A549 (cell line): ENCODE measurements around the gene LRRC4C. TPM values are rescaled to one million over a fixed set of nuclear protein-coding genes. Genes with fewer than 3 reads are reported as not detected.

Experiments
- ATAC-seq, 2 experiments: fragments of 200-7000 bp in 1 of 2; fragments of >200 bp in 1 of 2; cut with Nextera tagmentation in 1 of 2; cut with Tn5 transposase in 1 of 2; 3 replicates each; pipeline versions ENCODE4 v1.8.0 to v1.9.1; 2018 to 2020; ENCODE audit warnings: mild to moderate bottlenecking in 1 of 2, moderate library complexity in 1 of 2
- CTCF ChIA-PET: fragments of 300-600 bp; sonication (Branson Sonifier 250); formaldehyde crosslinking; extraction: SDS; loops from one replicate; lab custom pipeline; 2021; ENCODE audit warnings: antibody characterized with exemption, inconsistent platforms; lab: Yijun Ruan, JAX
- POLR2A ChIA-PET: fragments of 350-600 bp; formaldehyde crosslinking; extraction: SDS; loops from one replicate; lab custom pipeline; 2021; ENCODE audit warnings: antibody characterized with exemption, inconsistent platforms; lab: Yijun Ruan, JAX
- DNase-seq, 2 experiments: peaks; one replicate each; pipeline versions ENCODE4 v3.0.0 to v3.0.0-alpha.2; 2011 to 2016; ENCODE audit warnings: low read depth in 1 of 2, low spot score in 1 of 2
- FAIRE-seq: peaks from 2 replicates; lab custom pipeline; 2011; peaks lifted over from hg19 to GRCh38; lab: Jason Lieb, UNC
- H3K27ac ChIP-seq, 2 experiments: fragments of >200 bp; sonication (Bioruptor Twin); formaldehyde crosslinking; 3 replicates each; pipeline ENCODE4 v1.5.1; 2016 to 2017
- H3K4me1 ChIP-seq: fragments of >200 bp; sonication (Bioruptor Twin); formaldehyde crosslinking; 3 replicates; pipeline ENCODE4 v1.6.1; 2016
- H3K4me2 ChIP-seq: fragments of >200 bp; sonication (Bioruptor Twin); formaldehyde crosslinking; 3 replicates; pipeline ENCODE4 v1.6.1; 2016
- H3K4me3 ChIP-seq: fragments of >200 bp; sonication (Bioruptor Twin); formaldehyde crosslinking; 3 replicates; pipeline ENCODE4 v1.5.1; 2016
- H3K9me3 ChIP-seq: fragments of >200 bp; sonication (Bioruptor Twin); formaldehyde crosslinking; 3 replicates; pipeline ENCODE4 v1.6.1; 2016
- CHD2 ChIP-seq: fragments of 150-350 bp; IDR thresholded peaks from 2 replicates; pipeline ENCODE4 v1.6.1; 2014; ENCODE audit warnings: low read length; ENCODE audit not compliant: partially characterized antibody
- CHD4 ChIP-seq: fragments of 200-600 bp; sonication (generic); IDR thresholded peaks from 2 replicates; pipeline ENCODE4 v1.6.1; 2016; ENCODE audit warnings: antibody characterized with exemption, mild to moderate bottlenecking, borderline replicate concordance
- EHMT2 ChIP-seq: fragments of 200-600 bp; sonication (generic); IDR thresholded peaks from 2 replicates; pipeline ENCODE4 v1.6.1; 2016; ENCODE audit warnings: antibody characterized with exemption, low read depth, mild to moderate bottlenecking, moderate library complexity
- ESRRA ChIP-seq: fragments of 150-350 bp; IDR thresholded peaks from 2 replicates; pipeline ENCODE4 v1.6.1; 2014; ENCODE audit warnings: mild to moderate bottlenecking, low read length, borderline replicate concordance
- HDAC2 ChIP-seq: fragments of 200-600 bp; sonication (generic); IDR thresholded peaks from 2 replicates; pipeline ENCODE4 v1.6.1; 2016
- HOXA7 ChIP-seq: fragments of 250-450 bp; sonication (Bioruptor Pico); IDR thresholded peaks from 2 replicates; pipeline ENCODE4 v1.5.0; 2020; ENCODE audit warnings: mild to moderate bottlenecking, moderate library complexity
- HOXB13 ChIP-seq: fragments of 250-450 bp; sonication (Bioruptor Pico); IDR thresholded peaks from 2 replicates; pipeline ENCODE4 v1.5.0; 2020; ENCODE audit warnings: low read depth, mild to moderate bottlenecking, moderate library complexity
- JUNB ChIP-seq: fragments of >200 bp; sonication (Bioruptor Twin); formaldehyde crosslinking; IDR thresholded peaks from 2 replicates; pipeline ENCODE4 v1.6.1; 2016
- KDM5A ChIP-seq: fragments of 200-600 bp; sonication (generic); IDR thresholded peaks from 2 replicates; pipeline ENCODE4 v1.6.1; 2016; ENCODE audit warnings: antibody characterized with exemption, mild to moderate bottlenecking
- MAZ ChIP-seq: fragments of 150-350 bp; IDR thresholded peaks from 2 replicates; pipeline ENCODE4 v1.6.1; 2014; ENCODE audit warnings: antibody characterized with exemption, low read depth, low read length, borderline replicate concordance
- MYC ChIP-seq: IDR thresholded peaks from 2 replicates; pipeline ENCODE4 v1.6.1; 2012; ENCODE audit warnings: mild to moderate bottlenecking, inconsistent platforms, low read length, improper control_type of control experiment, borderline replicate concordance
- NFE2L2 ChIP-seq: fragments of 150-350 bp; conservative IDR thresholded peaks from 2 replicates; pipeline ENCODE4 v1.6.1; 2014; ENCODE audit warnings: low read length
- POLR2A ChIP-seq: IDR thresholded peaks from 2 replicates; pipeline ENCODE4 v1.6.1; 2012; ENCODE audit warnings: mild to moderate bottlenecking, low read length
- POLR2AphosphoS2 ChIP-seq: conservative IDR thresholded peaks from 2 replicates; pipeline ENCODE4 v1.6.1; 2012; ENCODE audit warnings: low read length, improper control_type of control experiment, inconsistent platforms
- RAD21 ChIP-seq, 2 experiments: fragments of >200 bp in 1 of 2; sonication (Bioruptor Twin) in 1 of 2; formaldehyde crosslinking in 1 of 2; IDR thresholded peaks in 1 of 2; conservative IDR thresholded peaks in 1 of 2; 2 replicates in 1 of 2; 3 replicates in 1 of 2; pipeline ENCODE4 v1.6.1; 2012 to 2018; ENCODE audit warnings: inconsistent platforms in 1 of 2
- RCOR1 ChIP-seq: fragments of 150-350 bp; IDR thresholded peaks from 2 replicates; pipeline ENCODE4 v1.6.1; 2014; ENCODE audit warnings: antibody characterized with exemption, low read length, low read depth
- RFX5 ChIP-seq: fragments of 450-650 bp; IDR thresholded peaks from 2 replicates; pipeline ENCODE4 v1.7.1; 2014; ENCODE audit warnings: antibody characterized with exemption, mild to moderate bottlenecking, moderate library complexity
- SREBF2 ChIP-seq: fragments of 450-650 bp; IDR thresholded peaks from 2 replicates; pipeline ENCODE4 v1.6.1; 2014; ENCODE audit warnings: mild to moderate bottlenecking, moderate library complexity
- ZC3H11A ChIP-seq: fragments of 450-650 bp; IDR thresholded peaks from 2 replicates; pipeline ENCODE4 v1.6.1; 2014; ENCODE audit warnings: antibody characterized with exemption, mild to moderate bottlenecking
- ZSCAN20 ChIP-seq: fragments of 250-450 bp; sonication (Bioruptor Pico); IDR thresholded peaks from 2 replicates; pipeline ENCODE4 v1.8.0; 2022; ENCODE audit warnings: mild to moderate bottlenecking, moderate library complexity
- WGBS: methylation state at CpG from one replicate; pipeline ENCODE4 v1.1.6; 2017; ENCODE audit errors: missing lambda C conversion rate; 5-methylcytosine and 5-hydroxymethylcytosine counted together
- polyA plus RNA-seq, 4 experiments: library from polyadenylated mRNA; depleted of rRNA in 3 of 4; stranded (reverse); fragments of >200 nt; fragmentation: RNase III in 1 of 4; extraction: RNeasy Plus Mini Kit Qiagen cat#74134 plus additional on column Dnase treatment in 1 of 4; gene quantifications; 2 replicates in 3 of 4; 3 replicates in 1 of 4; pipeline ENCODE4 v1.2.3, GENCODE V29; 2011 to 2017
- TF ChIP-seq, protein P1 (sequence below): fragments of 250-450 bp; sonication (Bioruptor Pico); IDR thresholded peaks from 2 replicates; pipeline ENCODE4 v1.5.0; 2020; ENCODE audit warnings: low read depth, mild to moderate bottlenecking, moderate library complexity
- TF ChIP-seq, protein P2 (sequence below): fragments of >200 bp; sonication (Bioruptor Twin); formaldehyde crosslinking; IDR thresholded peaks from 3 replicates; pipeline ENCODE4 v1.6.1; 2016
- TF ChIP-seq, protein P3 (sequence below): fragments of 250-450 bp; sonication (Bioruptor Pico); IDR thresholded peaks from 2 replicates; pipeline ENCODE4 v1.5.0; 2021; ENCODE audit warnings: mild to moderate bottlenecking, moderate library complexity, borderline replicate concordance
- TF ChIP-seq, protein P4 (sequence below): IDR thresholded peaks from 2 replicates; pipeline ENCODE4 v1.6.1; 2012; ENCODE audit warnings: low read depth, borderline replicate concordance
- TF ChIP-seq, protein P5 (sequence below): IDR thresholded peaks from 2 replicates; pipeline ENCODE4 v1.6.1; 2012
- TF ChIP-seq, protein P6 (sequence below): fragments of >200 bp; sonication (Bioruptor Twin); formaldehyde crosslinking; IDR thresholded peaks from 2 replicates; pipeline ENCODE4 v1.6.1; 2016

The LRRC4C gene
- polyA plus RNA-seq, 2 of the 4 experiments (the other 2 are of a cell fraction) = not detected

DNA sequence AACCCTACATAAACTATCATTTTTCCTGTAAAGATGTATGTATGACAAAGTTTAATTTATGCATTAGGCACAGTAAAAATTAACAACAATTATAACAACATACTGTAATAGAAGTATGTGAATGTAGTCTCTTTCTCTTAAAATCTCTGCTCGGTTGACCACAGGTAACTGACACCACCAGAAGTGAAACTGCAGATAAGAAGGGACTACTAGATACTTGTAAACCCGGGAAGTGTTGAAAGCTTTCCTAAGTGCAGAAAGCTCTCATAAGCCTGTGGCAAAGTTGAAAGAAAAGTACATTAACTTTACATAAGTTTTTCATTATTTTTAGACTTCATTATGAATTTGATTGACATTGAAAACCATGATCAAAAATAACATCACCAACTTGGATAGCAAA lies 1173.3 kb downstream of the LRRC4C start:
- DNase-seq (no peak), FAIRE-seq (no peak), ATAC-seq (no peak)
- POLR2A ChIA-PET = no interaction called here
- H3K4me3 ChIP-seq = no peak overlapping the region
- TF ChIP-seq RCOR1 (no peak), NFE2L2 (no peak), CHD2 (no peak), HOXA7 (CRISPR knock-in tag) (no peak), ESRRA (no peak), EHMT2 (no peak)
- TF ChIP-seq, protein P1, sequence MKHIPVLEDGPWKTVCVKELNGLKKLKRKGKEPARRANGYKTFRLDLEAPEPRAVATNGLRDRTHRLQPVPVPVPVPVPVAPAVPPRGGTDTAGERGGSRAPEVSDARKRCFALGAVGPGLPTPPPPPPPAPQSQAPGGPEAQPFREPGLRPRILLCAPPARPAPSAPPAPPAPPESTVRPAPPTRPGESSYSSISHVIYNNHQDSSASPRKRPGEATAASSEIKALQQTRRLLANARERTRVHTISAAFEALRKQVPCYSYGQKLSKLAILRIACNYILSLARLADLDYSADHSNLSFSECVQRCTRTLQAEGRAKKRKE (CRISPR knock-in tag) = no peak
- no peak overlapping the region for H3K27ac ChIP-seq
- 0% methylated on average over 2 of the region's 2 CpGs for WGBS
- H3K4me2 ChIP-seq = no peak overlapping the region
- no peaks in the 10 kb centered on the region for H3K4me1 ChIP-seq
- no peaks in the 10 kb centered on the region for H3K9me3 ChIP-seq
- CTCF ChIA-PET = interaction anchor here (1.5 kb wide), 1 partner anchor 8 kb away, joined by 3 read pairs; no protein-coding TSS in a partner anchor

DNA sequence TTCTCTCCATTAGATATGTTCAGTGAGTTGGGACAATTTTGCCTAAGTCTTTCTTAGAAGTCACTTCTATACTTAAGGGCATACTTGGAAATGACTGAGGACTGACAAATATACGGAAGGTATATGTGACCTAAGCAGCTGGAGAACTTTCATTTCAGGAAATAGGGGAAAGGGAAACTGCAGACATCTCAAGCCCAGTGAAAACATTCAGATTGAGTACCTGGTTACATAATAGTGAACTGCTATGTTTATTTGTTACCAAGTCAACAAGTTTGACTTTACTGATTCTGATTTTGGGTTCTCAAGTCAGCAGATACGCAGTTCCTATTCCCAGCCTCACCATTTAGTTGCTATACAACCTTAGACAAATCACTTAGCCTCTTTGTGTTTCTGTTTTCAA lies 1173.9 kb downstream of the LRRC4C start:
- FAIRE-seq = no peak
- no peaks in the 10 kb centered on the region for H3K4me1 ChIP-seq
- POLR2A ChIA-PET = no interaction called here
- H3K9me3 ChIP-seq = no peaks in the 10 kb centered on the region
- CTCF ChIA-PET = interaction anchor here (1.5 kb wide), 1 partner anchor 8 kb away, joined by 3 read pairs; no protein-coding TSS in a partner anchor
- H3K4me3 ChIP-seq = no peak overlapping the region
- no peak overlapping the region for H3K4me2 ChIP-seq
- no peak for ATAC-seq
- no peak for DNase-seq
- no peak for TF ChIP-seq JUNB
- no peak for TF ChIP-seq CHD4
- no peak for TF ChIP-seq KDM5A
- no peak overlapping the region for H3K27ac ChIP-seq
- 4% methylated on average over 2 of the region's 2 CpGs for WGBS

DNA sequence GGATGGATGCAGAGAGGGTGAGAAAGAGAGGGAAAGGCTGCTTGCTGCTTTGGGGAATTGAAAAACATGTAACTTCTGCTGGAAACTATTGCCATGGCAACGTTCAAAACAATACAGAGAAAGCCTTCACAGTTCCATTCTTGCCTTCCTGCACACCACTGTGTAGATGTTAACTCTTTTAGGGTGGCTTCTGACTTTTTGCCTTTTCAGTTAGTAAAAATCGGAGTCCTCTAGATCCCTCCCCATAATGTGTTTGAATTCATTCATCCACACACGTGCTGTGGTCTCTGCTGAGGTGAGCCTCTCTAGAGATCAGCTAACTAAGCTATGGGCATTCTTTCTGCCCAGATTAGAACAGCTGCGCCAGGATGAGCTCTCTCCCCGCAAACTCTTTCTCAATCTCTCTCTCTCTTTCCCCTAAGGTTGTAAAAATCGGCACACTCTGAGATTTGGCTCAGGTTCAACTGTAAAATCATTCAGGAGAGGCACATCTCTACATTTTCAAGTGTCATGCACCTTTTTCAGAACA lies 1178.3 kb downstream of the LRRC4C start:
- Histone ChIP-seq H3K4me2 (no peak overlapping the region), H3K4me1 (no peaks in the 10 kb centered on the region), H3K9me3 (no peaks in the 10 kb centered on the region), H3K27ac (no peak overlapping the region), H3K4me3 (no peak overlapping the region)
- no peak for ATAC-seq
- ChIA-PET POLR2A (no interaction called here), CTCF (no interaction called here)
- no peak for FAIRE-seq
- DNase-seq = no peak
- WGBS = under 1% methylated on average over 6 of the region's 6 CpGs
- no peak for TF ChIP-seq SREBF2
- no peak for TF ChIP-seq POLR2A
- no peak for TF ChIP-seq CHD4
- no peak for TF ChIP-seq ZC3H11A
- TF ChIP-seq POLR2AphosphoS2 = no peak
- TF ChIP-seq, protein P2, sequence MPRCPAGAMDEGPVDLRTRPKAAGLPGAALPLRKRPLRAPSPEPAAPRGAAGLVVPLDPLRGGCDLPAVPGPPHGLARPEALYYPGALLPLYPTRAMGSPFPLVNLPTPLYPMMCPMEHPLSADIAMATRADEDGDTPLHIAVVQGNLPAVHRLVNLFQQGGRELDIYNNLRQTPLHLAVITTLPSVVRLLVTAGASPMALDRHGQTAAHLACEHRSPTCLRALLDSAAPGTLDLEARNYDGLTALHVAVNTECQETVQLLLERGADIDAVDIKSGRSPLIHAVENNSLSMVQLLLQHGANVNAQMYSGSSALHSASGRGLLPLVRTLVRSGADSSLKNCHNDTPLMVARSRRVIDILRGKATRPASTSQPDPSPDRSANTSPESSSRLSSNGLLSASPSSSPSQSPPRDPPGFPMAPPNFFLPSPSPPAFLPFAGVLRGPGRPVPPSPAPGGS = no peak
- TF ChIP-seq ZSCAN20 (CRISPR knock-in tag) = no peak
- TF ChIP-seq HDAC2 = no peak
- TF ChIP-seq, protein P3, sequence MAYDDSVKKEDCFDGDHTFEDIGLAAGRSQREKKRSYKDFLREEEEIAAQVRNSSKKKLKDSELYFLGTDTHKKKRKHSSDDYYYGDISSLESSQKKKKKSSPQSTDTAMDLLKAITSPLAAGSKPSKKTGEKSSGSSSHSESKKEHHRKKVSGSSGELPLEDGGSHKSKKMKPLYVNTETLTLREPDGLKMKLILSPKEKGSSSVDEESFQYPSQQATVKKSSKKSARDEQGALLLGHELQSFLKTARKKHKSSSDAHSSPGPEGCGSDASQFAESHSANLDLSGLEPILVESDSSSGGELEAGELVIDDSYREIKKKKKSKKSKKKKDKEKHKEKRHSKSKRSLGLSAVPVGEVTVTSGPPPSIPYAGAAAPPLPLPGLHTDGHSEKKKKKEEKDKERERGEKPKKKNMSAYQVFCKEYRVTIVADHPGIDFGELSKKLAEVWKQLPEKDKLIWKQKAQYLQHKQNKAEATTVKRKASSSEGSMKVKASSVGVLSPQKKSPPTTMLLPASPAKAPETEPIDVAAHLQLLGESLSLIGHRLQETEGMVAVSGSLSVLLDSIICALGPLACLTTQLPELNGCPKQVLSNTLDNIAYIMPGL (CRISPR knock-in tag) = no peak
- TF ChIP-seq, protein P4, sequence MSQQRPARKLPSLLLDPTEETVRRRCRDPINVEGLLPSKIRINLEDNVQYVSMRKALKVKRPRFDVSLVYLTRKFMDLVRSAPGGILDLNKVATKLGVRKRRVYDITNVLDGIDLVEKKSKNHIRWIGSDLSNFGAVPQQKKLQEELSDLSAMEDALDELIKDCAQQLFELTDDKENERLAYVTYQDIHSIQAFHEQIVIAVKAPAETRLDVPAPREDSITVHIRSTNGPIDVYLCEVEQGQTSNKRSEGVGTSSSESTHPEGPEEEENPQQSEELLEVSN = no peak
- no peak for TF ChIP-seq MYC
- TF ChIP-seq, protein P5, sequence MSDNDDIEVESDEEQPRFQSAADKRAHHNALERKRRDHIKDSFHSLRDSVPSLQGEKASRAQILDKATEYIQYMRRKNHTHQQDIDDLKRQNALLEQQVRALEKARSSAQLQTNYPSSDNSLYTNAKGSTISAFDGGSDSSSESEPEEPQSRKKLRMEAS = no peak
- no peak for TF ChIP-seq RCOR1
- TF ChIP-seq MAZ = no peak
- TF ChIP-seq, protein P6, sequence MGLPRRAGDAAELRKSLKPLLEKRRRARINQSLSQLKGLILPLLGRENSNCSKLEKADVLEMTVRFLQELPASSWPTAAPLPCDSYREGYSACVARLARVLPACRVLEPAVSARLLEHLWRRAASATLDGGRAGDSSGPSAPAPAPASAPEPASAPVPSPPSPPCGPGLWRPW = no peak
- TF ChIP-seq RAD21 (conservative IDR thresholded peaks at IDR 0.05 in 1 of 2, IDR thresholded peaks at IDR 0.05 in 1 of 2) = no peak
- no peak for TF ChIP-seq RFX5
- TF ChIP-seq HOXB13 (CRISPR knock-in tag) = no peak
